D341Med (cell line): ENCODE data around the gene SLPI.

Experiments used
- DNase-seq: peaks from one replicate; pipeline ENCODE4 v3.0.0; 2012; ENCODE audit warnings: low spot score

The SLPI gene

GRCh38 chr20:45212836-45213235 is 41.5 kb downstream of the SLPI start:
- no peak for DNase-seq

GRCh38 chr20:45211569-45212474 is 42.5 kb downstream of the SLPI start:
- DNase-seq, result no peak

- no peak for DNase-seq
These were observed 44.4 kb downstream of the SLPI start for GRCh38 chr20:45209924-45210323.

- DNase-seq, result no peak
These were observed 47.6 kb downstream of the SLPI start, which contains the start of gene SEMG1 for GRCh38 chr20:45206725-45207124. Gene SEMG1, plus strand, starts transcription at chr20:45207033. Its CDS starts 21 bp downstream, at chr20:45207054.
